HG02870 (cell line): ENCODE results near the gene CNP.
A peak's percentile ranks its signal among the peaks of the same experiment; 100 is the strongest.

Source experiments
- ATAC-seq: cut with Tn5 transposase; IDR thresholded peaks from one replicate; pipeline ENCODE4 v1.9.1; 2021; ENCODE audit warnings: mild to moderate bottlenecking, moderate library complexity; ENCODE audit not compliant: unreplicated experiment

Gene CNP

DNA sequence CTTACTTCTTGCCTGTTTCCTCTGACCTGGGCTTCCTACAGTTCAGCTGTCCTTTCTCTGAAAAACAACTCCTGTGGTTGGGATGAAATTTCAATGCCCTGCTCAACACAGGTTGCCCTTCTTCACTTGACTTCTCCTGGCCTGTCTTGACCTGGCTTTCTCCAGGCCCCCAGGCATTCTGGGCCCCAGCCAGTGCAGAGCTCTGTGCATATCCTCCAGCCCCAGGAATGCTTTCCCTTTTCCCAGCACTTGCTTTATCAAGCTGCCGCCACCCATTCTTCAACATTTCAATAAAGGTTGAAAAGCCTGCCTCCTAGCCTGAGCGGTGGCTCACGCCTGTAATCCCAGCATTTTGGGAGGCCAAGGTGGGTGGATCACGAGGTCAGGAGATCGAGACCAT, 25.4 kb upstream of the CNP start:
- ATAC-seq = no peak

DNA sequence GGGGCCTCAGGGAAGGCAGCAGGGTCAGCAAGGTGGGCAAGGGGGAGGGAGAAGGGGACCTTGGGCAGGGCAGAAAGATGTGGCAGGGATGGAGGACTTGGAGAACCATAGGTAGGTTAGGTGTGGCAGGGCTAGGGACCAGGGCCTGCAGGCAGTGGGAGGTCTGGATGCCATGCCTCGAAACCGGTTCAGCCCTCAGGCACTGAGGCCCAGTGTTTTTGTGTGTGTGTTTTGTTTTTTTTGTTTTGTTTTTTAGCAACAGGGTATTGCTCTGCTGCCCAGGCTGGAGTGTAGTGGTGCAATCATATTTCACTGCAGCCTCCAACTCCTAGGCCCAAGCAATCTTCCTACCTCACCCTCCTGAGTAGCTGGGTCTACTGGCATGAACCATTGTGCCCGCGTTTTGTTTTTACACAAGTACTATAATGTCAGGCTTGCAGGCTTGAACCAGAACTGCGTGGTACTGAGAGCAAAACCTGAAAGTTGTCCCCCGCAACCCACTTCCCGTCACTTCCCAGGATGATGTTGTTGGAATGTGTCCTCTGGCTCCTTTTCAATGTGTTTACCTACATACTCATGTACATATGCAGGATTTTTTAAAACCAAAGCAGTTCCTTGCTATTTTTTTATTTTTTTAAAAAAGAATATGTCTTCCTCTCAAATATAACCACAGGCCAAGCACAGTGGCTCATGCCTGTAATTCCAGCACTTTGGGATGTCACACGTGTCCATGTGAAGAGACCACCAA, 23.8 kb upstream of the CNP start:
- ATAC-seq = no peak

DNA sequence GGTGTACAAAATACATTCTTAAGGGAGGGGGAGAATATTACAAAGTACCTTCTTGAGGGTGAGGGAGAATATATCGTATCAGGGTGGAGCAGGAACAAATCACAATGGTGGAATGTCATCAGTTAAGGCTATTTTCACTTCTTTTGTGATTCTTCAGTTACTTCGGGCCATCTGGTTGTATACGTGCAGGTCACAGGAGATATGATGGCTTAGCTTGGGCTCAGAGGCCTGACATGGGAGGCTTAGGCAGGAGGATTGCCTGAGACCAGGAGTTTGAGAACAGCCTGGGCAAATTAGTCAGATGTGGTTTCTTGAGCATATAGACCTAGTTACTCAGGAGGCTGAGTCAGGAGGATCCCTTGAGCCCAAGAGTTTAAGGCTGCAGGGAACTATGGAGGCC, 23.1 kb upstream of the CNP start:
- no peak for ATAC-seq

DNA sequence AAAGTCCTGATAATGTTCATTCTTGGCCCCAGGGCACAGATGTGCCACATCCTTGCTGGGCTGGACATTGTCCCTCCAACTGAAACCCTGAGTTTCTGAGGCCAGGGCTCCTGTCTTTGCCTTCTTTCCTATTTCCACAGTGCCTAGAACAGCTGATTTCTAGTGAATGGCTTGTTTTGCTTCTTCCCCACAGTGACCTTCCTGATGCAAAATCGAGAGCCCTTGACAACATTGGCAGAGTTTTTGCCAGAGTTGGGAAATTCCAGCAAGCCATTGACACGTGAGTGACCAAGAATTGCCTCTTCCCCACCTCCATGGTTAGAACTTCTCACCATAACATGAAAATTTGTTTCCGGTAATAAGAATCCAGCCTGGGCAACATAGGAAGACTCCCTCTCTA, 21.7 kb upstream of the CNP start:
- no peak for ATAC-seq

DNA sequence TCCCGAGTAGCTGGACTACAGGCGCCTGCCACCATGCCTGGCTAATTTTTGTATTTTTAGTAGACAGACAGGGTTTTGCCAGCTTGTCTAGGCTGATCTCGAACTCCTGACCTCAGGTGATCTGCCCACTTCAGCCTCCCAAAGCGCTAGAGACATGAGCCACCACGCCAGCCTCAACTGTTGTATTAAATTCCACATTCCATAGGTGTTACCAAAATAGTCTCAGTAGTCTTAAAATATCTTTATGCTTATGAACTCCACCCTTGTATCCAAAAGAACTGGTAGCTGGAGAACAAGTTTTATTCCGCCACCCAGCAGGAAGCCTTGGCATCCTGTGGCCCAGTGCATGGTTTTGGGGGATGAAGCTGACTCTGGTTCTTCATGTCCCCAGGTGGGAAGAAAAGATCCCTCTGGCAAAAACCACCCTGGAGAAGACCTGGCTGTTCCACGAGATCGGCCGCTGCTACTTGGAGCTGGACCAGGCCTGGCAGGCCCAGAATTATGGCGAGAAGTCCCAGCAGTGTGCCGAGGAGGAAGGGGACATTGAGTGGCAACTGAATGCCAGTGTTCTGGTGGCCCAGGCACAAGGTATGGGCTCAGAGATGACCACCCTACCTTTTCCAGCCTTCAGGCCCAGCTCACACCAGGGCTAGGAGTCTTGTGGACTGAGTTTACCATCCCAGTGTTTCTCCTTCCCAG, 17.7 kb upstream of the CNP start:
- ATAC-seq = no peak

DNA sequence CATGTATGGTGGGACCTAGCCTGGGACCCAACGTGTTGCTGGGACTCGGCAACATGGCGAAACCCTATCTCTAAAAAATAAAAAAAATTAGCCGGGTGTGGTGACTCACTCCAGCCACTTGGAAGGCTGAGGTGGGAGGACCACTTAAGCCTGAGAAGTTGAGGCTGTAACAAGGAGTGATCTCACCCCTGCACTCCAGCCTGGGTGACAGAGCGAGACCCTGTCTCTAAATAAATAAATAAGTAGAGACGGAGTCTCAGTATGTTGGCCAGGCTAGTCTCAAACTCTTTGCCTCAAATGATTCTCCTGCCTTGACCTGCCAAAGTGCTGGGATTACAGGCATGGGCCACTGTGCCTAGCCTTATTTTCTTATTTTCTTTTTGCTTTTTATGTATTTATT, 10.1 kb upstream of the CNP start:
- no peak for ATAC-seq

DNA sequence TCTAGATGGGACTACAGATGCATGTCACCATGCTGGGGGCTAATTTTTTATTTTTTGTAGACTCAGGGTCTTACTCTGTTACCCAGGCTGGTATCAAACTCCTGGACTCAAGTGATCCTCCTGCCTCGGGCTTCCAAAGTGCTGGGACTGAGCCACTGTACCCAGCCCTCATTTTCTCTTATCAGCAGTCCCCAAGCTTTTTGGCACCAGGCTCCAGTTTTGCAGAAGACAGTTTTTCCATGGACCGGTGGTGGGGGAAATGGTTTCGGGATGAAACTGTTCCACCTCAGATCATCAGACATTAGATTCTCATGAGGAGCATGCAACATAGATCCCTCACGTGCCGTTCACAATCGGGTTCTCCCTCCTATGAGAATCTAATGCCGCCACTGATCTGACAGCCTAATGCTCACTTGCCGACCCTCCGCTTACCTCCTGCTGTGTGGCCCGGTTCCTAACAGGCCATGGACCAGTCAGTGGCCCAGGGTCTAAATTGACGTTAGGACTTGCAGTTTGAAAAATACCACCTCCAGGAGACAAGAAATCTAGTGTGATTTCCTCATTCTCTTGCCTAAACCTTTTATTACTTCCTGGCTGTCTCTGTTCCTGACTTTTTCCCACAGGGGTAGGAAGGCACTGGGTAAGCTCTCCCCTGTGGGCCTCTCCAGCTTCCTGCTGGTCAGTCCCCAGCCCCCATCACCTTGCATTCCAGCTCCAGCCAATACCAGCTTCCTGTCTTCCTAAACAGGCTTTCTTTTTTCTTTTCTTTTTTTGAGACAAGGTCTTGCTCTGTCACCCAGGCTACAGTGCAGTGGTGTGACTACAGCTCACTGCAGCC, 9.3 kb upstream of the CNP start:
- ATAC-seq = no peak

DNA sequence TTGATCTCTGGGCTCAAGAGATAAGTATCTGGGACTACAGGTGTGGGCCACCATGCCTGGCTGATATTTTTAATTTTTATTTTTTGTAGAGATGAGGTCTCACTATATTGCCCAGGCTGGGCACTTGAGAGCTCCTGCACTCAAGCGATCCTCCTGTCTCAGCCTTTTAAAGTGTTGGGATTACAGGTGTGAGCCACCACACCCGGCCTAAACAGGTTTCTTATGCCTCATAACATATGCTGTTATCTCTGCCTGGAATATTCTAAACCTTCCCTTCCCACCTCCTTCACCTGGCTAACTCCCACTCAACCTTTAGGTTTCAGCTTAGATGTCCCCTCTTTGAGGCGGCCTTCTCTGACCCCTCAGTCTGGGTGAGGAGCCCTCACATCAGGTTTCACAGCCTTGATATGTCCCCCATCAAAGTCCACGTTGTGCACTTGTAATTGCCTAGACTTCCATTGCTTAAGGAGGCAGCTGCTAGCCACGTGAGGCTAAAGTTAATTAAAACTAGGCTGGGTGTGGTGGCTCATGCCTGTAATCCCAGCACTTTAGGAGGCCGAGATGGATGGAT, 8.6 kb upstream of the CNP start:
- no peak for ATAC-seq

DNA sequence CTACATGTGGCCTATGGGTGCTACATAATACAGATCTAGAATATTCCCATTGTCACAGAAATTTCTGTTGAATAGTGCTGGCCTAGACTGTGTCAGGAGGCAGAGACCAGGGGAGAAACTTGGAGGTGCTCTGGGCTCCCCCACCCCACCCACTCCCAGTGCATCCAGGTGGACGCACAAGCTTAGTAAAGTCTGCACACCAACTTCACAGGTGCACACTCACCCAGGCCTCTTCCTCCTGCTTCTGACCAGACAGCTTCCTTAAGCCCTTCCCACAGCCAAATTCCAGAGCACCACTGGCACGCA, 7.6 kb upstream of the CNP start:
- no peak for ATAC-seq

DNA sequence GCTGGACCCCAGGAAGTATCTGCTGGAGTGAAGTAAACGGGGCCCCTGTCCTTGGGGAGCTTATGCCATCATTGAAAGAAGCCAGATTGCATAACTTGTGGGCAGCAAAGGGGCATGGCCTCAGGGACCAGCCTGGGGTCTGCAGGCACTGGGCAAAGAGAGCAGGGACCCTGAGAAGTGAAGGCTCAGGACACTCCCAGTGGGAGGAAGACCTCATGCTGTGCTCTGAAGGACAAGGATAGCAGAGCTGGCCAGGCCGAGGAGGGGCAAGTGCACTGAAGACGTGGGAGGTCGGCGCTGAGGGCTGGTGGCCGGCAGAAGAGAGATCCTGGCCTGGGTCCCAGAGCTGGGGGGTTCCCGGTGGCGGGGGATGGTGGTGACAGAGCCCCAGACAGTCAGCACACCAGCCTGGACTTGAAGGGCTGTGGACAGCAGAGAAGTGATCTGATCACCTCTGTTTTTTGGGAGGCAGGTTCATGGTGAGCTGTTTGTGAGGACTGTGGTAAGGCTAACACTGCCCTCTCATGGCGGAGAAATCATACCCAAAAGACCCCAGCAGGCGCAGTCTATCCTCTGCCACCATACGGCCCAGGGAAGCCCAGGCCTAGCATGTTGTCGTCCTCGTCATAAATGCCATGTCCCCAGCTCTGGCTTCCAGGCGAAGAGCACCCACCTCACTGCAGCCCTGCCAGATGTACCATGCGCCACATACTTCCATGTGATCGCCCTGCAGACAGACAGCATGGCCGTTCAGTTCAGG, 7.1 kb upstream of the CNP start:
- no peak for ATAC-seq

DNA sequence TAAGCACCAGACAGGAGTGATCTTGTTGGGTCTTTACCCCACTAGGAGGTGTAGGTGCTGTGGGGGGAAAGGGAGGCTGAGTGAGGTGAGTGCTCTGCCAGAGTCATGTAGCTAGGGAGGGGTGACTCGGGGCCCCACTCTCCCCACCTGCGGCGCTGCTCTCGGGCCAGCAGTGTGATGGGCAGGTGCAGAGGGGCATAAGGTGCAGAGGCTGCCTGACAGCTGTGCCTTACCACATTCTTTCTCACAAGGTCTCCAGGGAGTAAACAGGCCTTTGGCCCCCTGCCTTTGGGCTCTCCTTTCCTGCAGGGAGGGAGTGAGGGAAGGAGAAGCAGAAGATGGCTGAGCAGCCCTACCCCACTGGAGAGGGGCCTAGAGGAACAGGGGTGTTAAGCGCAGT, 4.5 kb upstream of the CNP start:
- no peak for ATAC-seq

DNA sequence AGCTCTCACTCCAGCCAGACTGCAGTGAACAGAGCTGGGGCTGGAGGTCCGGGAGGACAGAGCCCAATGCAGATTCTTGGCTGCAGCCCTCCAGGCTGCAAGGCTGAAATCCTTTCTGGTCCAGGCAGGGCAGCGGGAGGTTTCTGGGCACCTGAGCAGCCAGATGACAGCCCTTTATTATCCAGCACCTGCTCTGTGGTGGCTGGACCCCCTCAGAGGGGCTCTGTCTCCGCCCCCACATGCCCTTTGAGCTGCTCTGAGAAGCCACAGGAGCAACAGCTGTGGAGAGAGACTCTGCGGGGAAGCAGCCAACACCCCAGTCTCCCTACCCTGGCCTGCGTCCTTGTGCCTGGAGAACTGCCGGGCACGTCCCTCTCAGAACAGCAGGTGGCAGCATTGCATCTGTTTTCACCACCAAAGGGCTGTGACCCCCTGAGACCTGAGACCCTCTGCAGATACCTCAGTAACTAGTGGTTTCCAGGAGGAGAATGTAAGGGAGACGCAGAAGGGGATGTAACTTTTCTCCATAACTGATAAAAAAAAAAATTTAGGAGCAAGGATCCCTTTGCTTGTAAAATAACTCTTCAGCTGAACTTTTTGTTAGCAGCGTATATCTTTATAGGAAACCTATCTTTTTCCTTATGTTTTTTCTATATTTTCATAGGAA, 3.7 kb upstream of the CNP start:
- ATAC-seq = no peak

DNA sequence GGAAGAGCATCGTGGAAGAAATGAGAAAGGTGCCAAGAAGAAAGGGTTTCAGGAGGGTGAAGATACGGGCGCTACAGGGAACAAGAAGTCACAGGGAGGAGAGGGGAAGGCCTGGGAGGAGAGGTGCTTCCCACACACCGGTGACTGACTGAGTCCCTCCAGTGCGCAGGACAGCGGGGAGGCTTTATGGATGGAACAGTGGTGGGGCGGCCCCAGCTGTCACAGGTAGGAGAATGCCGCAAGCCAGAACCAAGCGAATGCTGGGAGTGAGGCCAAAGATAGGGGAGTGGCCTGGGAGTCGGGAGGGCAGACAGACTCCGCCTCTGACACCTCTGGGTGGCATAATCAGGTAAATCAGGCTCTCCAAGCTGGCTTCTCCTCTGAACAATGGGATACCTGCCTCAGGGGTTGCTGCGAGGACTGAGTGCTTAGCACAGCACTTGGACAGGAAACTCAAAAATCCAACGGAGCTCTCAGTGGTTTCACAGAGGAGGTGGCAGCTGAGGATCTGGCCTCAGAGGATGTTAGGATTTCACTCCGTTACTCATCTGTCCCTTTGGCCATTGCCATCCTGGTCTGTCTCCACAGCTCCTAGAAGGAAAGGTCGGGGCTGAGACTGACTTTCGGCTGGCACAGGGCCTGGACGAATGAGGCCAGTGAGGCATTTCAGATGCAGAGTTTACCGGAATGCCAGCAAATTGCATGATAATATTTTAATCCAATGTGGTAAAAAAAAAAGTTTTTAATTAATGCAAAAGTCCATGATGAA, 717 bp upstream of the CNP start:
- peak; percentile 40 for ATAC-seq

DNA sequence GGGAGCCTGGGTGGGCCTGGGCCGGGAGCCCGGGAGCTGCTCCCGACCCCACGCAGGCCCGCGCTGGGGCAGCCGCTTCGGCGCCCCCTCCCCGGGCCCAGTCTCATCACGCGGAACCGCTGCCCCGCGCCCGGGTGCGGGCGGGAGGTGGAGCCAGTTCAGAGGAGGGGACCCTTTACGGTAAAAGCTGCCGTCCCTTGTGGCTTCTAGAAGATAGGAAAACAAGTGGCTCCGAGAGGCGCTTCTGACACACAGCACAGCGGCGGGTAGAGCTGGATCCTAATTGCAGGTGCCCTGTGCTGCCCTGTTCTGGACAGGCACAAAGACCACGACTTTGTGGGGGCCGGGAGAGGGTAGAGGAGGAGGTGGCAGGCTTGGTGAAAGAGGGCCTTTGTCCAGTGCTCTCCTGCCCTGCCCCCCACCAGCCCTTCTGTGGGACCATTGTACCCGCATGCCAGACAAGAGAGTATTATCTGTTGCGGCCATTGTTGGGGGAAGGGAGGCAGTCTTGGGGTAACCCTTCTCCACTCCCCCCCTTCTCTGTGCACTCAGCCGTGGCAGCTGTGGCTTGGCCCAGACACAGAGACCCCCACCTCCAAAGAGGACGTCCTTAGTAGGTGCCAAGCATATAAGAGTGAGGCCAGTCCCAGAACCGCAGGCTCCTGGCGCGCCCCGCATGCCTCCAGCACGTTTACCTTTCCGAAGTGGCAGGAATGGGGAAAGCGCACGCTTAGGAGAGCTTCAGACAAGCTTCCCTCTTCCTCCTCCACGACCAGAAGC, 736 bp downstream of the CNP start:
- ATAC-seq = peak; percentile 6

DNA sequence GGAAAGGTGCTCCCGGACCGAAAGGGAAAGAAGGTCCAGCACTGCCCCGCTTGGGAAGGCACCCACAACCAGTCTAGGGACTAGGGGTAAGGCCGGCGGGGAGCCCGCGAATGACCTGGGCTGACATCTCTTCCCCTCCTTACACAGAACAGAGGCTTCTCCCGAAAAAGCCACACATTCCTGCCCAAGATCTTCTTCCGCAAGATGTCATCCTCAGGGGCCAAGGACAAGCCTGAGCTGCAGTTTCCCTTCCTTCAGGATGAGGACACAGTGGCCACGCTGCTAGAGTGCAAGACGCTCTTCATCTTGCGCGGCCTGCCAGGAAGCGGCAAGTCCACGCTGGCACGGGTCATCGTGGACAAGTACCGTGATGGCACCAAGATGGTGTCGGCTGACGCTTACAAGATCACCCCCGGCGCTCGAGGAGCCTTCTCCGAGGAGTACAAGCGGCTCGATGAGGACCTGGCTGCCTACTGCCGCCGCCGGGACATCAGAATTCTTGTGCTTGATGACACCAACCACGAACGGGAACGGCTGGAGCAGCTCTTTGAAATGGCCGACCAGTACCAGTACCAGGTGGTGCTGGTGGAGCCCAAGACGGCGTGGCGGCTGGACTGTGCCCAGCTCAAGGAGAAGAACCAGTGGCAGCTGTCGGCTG, 1.5 kb downstream of the CNP start:
- no peak for ATAC-seq

DNA sequence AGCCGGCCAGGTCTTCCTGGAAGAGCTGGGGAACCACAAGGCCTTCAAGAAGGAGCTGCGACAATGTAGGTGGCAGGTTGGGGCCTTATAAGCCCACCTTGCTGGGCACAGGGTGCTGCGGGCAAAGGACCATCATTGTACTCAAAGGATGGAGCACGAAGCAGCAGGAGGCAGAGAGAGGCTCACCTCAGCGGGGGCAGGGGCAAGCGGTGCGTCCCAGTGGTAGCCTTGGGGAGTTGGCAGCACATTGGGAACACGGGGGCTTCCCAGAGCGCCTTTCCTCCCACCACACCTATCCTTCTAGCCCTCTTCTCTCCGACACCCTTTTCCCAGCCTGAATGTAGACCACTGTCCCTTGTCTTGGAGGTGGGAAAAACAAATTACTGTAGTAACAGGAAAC, 2.1 kb downstream of the CNP start:
- no peak for ATAC-seq

DNA sequence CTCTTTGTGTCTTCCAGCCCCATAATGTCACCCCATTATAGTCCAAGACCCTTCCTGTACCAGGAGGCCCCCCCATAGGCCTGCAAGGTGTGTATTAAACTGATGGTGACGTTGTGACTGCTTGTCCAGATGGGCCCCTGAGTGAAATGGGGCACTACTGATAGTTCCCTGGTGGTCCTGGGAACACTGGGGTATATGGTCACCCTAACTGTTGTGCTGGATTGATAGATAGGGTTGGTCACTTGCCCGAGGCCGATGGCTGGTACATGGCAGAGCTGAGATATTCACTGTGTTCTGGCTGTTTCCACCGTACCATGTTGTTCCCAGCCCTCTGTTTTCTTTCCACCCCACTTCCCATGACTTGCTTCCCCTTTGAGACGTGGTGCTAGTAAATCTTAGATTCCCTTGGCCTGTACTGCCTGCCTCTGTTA, 4.3 kb downstream of the CNP start:
- ATAC-seq = no peak
